SK-N-SH (cell line): ENCODE results near the gene TTC7B. TPM values are rescaled to one million over a fixed set of nuclear protein-coding genes. Genes with fewer than 3 reads are reported as not detected.

Experiments used
- CTCF ChIA-PET: fragments of 300-600, 350-600 bp; formaldehyde crosslinking; extraction: SDS; loops from one replicate; lab custom pipeline; 2021; lab: Yijun Ruan, JAX
- POLR2A ChIA-PET: fragments of 350-600 bp; sonication (Branson Sonifier 250); formaldehyde crosslinking; extraction: SDS; loops from one replicate; lab custom pipeline; 2020; ENCODE audit warnings: antibody characterized with exemption, inconsistent platforms; lab: Yijun Ruan, JAX
- DNase-seq: peaks from one replicate; pipeline ENCODE4 v3.0.0; 2012
- H2AFZ ChIP-seq: fragments of 200-600 bp; sonication (generic); 2 replicates; pipeline ENCODE4 v1.8.1; 2016; ENCODE audit warnings: antibody characterized with exemption, mild to moderate bottlenecking, low read depth
- H3F3A ChIP-seq: fragments of 200-600 bp; sonication (generic); replicated peaks from 2 replicates; pipeline ENCODE3; 2016; ENCODE audit warnings: antibody characterized with exemption, mild to moderate bottlenecking; ENCODE audit not compliant: insufficient read depth
- H3K27ac ChIP-seq, 2 experiments: fragments of 200-500 bp in 1 of 2; fragments of 200-600 bp in 1 of 2; sonication (Bioruptor generic) in 1 of 2; sonication (generic), shearing (Covaris generic) in 1 of 2; 2 replicates each; pipeline versions ENCODE4 v1.5.1 to v1.6.1; 2014 to 2016; ENCODE audit warnings: low read depth in 2 of 2, inconsistent platforms in 1 of 2, low read length in 1 of 2, mild to moderate bottlenecking in 1 of 2, mixed read lengths in 1 of 2
- H3K27me3 ChIP-seq: fragments of 200-600 bp; sonication (generic), shearing (Covaris generic); 2 replicates; pipeline ENCODE4 v1.6.1; 2016; ENCODE audit warnings: mixed run types; ENCODE audit not compliant: insufficient read depth
- H3K36me3 ChIP-seq, 2 experiments: fragments of 200-500 bp in 1 of 2; fragments of 200-600 bp in 1 of 2; sonication (Bioruptor generic) in 1 of 2; sonication (generic) in 1 of 2; replicated peaks in 1 of 2; 2 replicates each; pipeline versions ENCODE3 to v1.5.1; 2014 to 2016; ENCODE audit warnings: low read length in 1 of 2, mild to moderate bottlenecking in 1 of 2; ENCODE audit not compliant: insufficient read depth in 2 of 2, control insufficient read depth in 1 of 2
- H3K4me1 ChIP-seq, 2 experiments: fragments of 200-500 bp in 1 of 2; fragments of 200-600 bp in 1 of 2; sonication (Bioruptor generic) in 1 of 2; sonication (generic), shearing (Covaris generic) in 1 of 2; 2 replicates each; pipeline versions ENCODE4 v1.5.1 to v1.6.1; 2014 to 2016; ENCODE audit warnings: low read depth in 1 of 2, low read length in 1 of 2, mixed run types in 1 of 2; ENCODE audit not compliant: insufficient read depth in 2 of 2, control insufficient read depth in 1 of 2
- H3K4me2 ChIP-seq: fragments of 200-600 bp; sonication (generic), shearing (Covaris generic); 2 replicates; pipeline ENCODE4 v1.6.1; 2017; ENCODE audit warnings: mixed run types
- H3K4me3 ChIP-seq, 2 experiments: fragments of 200-500 bp in 1 of 2; fragments of 200-600 bp in 1 of 2; sonication (Bioruptor generic) in 1 of 2; sonication (generic), shearing (Covaris generic) in 1 of 2; 2 replicates each; pipeline versions ENCODE4 v1.5.1 to v1.8.1; 2014 to 2016; ENCODE audit warnings: low read depth in 2 of 2, inconsistent platforms in 1 of 2, low read length in 1 of 2, mild to moderate bottlenecking in 1 of 2, mixed read lengths in 1 of 2, moderate library complexity in 1 of 2
- H3K79me2 ChIP-seq: fragments of 200-600 bp; sonication (generic); 2 replicates; pipeline ENCODE4 v1.8.1; 2017; ENCODE audit warnings: mild to moderate bottlenecking; ENCODE audit not compliant: insufficient read depth
- H3K9ac ChIP-seq: fragments of 200-600 bp; sonication (generic); 2 replicates; pipeline ENCODE4 v1.6.1; 2017; ENCODE audit warnings: mixed run types
- H3K9me2 ChIP-seq: fragments of 200-600 bp; sonication (generic); 2 replicates; pipeline ENCODE4 v1.6.1; 2017; ENCODE audit warnings: mixed run types
- H3K9me3 ChIP-seq: fragments of 200-600 bp; sonication (generic); 2 replicates; pipeline ENCODE4 v1.6.1; 2017; ENCODE audit warnings: mixed run types, mild to moderate bottlenecking, moderate library complexity
- H4K20me1 ChIP-seq: fragments of 200-600 bp; sonication (generic); 2 replicates; pipeline ENCODE4 v1.6.1; 2017; ENCODE audit warnings: mild to moderate bottlenecking, mixed run types; ENCODE audit not compliant: insufficient read depth
- EP300 ChIP-seq, 2 experiments: IDR thresholded peaks; 2 replicates each; pipeline versions ENCODE4 v1.4.0 to v1.6.1; 2012; ENCODE audit warnings: borderline replicate concordance in 1 of 2, low read depth in 1 of 2, low read length in 1 of 2
- FOXM1 ChIP-seq: IDR thresholded peaks from 2 replicates; pipeline ENCODE4 v1.4.0; 2012; ENCODE audit warnings: low read depth, mild to moderate bottlenecking
- IRF3 ChIP-seq: fragments of 150-350 bp; IDR thresholded peaks from 2 replicates; pipeline ENCODE4 v1.6.1; 2016; ENCODE audit warnings: mild to moderate bottlenecking, low read depth, low read length
- MAX ChIP-seq: IDR thresholded peaks from 2 replicates; pipeline ENCODE4 v1.4.0; 2012; ENCODE audit warnings: low read depth
- MEF2A ChIP-seq: IDR thresholded peaks from 2 replicates; pipeline ENCODE4 v1.4.0; 2012; ENCODE audit warnings: low read depth, borderline replicate concordance
- NFIC ChIP-seq: IDR thresholded peaks from 2 replicates; pipeline ENCODE4 v1.4.0; 2012; ENCODE audit warnings: borderline replicate concordance
- NRF1 ChIP-seq: IDR thresholded peaks from 2 replicates; pipeline ENCODE4 v1.6.1; 2012; ENCODE audit warnings: low read depth, mild to moderate bottlenecking, low read length
- POLR2AphosphoS5 ChIP-seq: IDR thresholded peaks from 2 replicates; pipeline ENCODE4 v1.6.1; 2012; ENCODE audit warnings: low read depth, low read length
- REST ChIP-seq: IDR thresholded peaks from 2 replicates; pipeline ENCODE4 v1.6.1; 2012; ENCODE audit warnings: mild to moderate bottlenecking, low read depth, low read length, moderate library complexity
- RFX5 ChIP-seq: IDR thresholded peaks from 2 replicates; pipeline ENCODE4 v1.6.1; 2012; ENCODE audit warnings: mild to moderate bottlenecking, improper control_type of control experiment, low read length
- RXRA ChIP-seq: IDR thresholded peaks from 2 replicates; pipeline ENCODE4 v1.4.0; 2012; ENCODE audit warnings: low read depth, mild to moderate bottlenecking, borderline replicate concordance
- TAF1 ChIP-seq: IDR thresholded peaks from 2 replicates; pipeline ENCODE4 v1.6.1; 2012; ENCODE audit warnings: low read depth, mild to moderate bottlenecking, low read length, moderate library complexity, borderline replicate concordance
- TEAD4 ChIP-seq: IDR thresholded peaks from 2 replicates; pipeline ENCODE4 v1.4.0; 2012; ENCODE audit warnings: mild to moderate bottlenecking, borderline replicate concordance; ENCODE audit not compliant: insufficient read depth
- USF1 ChIP-seq: IDR thresholded peaks from 2 replicates; pipeline ENCODE4 v1.4.0; 2012; ENCODE audit warnings: low read depth, borderline replicate concordance
- USF2 ChIP-seq: fragments of 150-350 bp; IDR thresholded peaks from 2 replicates; pipeline ENCODE4 v1.6.1; 2017; ENCODE audit warnings: antibody characterized with exemption, low read length, low read depth, borderline replicate concordance
- YY1 ChIP-seq: IDR thresholded peaks from 2 replicates; pipeline ENCODE4 v1.4.0; 2012; ENCODE audit warnings: low read depth, mild to moderate bottlenecking
- WGBS: methylation state at CpG from one replicate; pipeline ENCODE4 v1.1.6; 2017; ENCODE audit warnings: low lambda C conversion rate; 5-methylcytosine and 5-hydroxymethylcytosine counted together
- polyA plus RNA-seq, 3 experiments: library from polyadenylated mRNA; depleted of rRNA; stranded (reverse); fragments of >200 nt; gene quantifications; 2 replicates each; pipeline ENCODE4 v1.2.3, GENCODE V29; 2012

The TTC7B gene
- polyA plus RNA-seq, 1 of the 3 experiments (the other 2 are of a cell fraction) = 43.1 TPM

GRCh38 chr14:90652626-90653025 lies 163.6 kb downstream of the TTC7B start:
- H3K36me3 ChIP-seq = peaks cover 0 to 5% of the 10 kb centered on the region in 2 experiments
- H3K4me3 ChIP-seq = no peak overlapping the region
- no peak overlapping the region for H3K27ac ChIP-seq
- H3F3A ChIP-seq = peaks cover 7% of the 10 kb centered on the region
- WGBS = 96% methylated on average over 6 of the region's 6 CpGs
- H3K79me2 ChIP-seq = no peaks in the 10 kb centered on the region
- no peak overlapping the region for H3K4me2 ChIP-seq
- H3K9me2 ChIP-seq = no peaks in the 10 kb centered on the region
- peaks cover 3 to 13% of the 10 kb centered on the region in 2 experiments for H3K4me1 ChIP-seq
- H3K27me3 ChIP-seq = no peaks in the 10 kb centered on the region
- H4K20me1 ChIP-seq = no peaks in the 10 kb centered on the region
- no peak overlapping the region for H2AFZ ChIP-seq
- H3K9ac ChIP-seq = no peak overlapping the region
- CTCF ChIA-PET = interaction anchor here (1.4 kb wide), 1 partner anchor 16 kb away, joined by 3 read pairs; no protein-coding TSS in a partner anchor
- TF ChIP-seq YY1 (no peak), EP300 (IDR thresholded peaks at IDR 0.05; ENCODE audit: borderline replicate concordance in 1 of 2, low read depth in 1 of 2, low read length in 1 of 2) (no peak), USF1 (no peak), RFX5 (no peak), FOXM1 (no peak), NFIC (no peak), REST (no peak), USF2 (no peak), POLR2AphosphoS5 (no peak), TAF1 (no peak), MEF2A (no peak), TEAD4 (no peak), IRF3 (no peak), MAX (no peak), RXRA (no peak), NRF1 (no peak)
- H3K9me3 ChIP-seq = no peaks in the 10 kb centered on the region
- POLR2A ChIA-PET = no interaction called here
- no peak for DNase-seq
